Measurements from ENCODE around the gene ADPRH.
"Not testable (repeated sequence)": the region's sequence is repeated elsewhere in the genome, so short reads cannot be mapped to it uniquely, and the experiment has no call there.

Gene ADPRH

GRCh38 chr3:119579366-119580066, at the start of gene ADPRH:
ADPRH (plus strand) TSS chr3:119579492; CDS start chr3:119582170, 2,678 bp downstream.
- DNase-seq (ENCODE audit: low spot score), result peak; percentile 48

DNA sequence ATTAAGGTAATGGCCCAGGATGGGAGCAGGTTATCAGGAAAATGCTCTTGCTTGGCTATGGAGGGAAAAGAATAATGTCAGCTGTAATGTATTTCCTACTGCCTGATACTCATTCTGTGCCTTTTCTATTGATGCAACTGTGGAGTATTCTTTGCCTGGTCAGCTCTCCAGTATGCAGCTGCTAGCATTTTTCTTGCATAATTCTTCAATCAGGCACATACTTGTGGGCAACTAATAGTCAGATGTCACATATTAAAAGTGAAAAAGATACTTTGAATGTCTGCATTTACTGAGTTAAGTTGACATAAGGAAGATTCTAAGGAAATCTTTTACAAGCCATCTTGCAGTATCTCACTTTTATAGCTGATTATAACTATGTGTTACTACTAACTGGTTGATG, 49.4 kb upstream of the ADPRH start:
- no peak for DNase-seq (ENCODE audit: low spot score)

DNA sequence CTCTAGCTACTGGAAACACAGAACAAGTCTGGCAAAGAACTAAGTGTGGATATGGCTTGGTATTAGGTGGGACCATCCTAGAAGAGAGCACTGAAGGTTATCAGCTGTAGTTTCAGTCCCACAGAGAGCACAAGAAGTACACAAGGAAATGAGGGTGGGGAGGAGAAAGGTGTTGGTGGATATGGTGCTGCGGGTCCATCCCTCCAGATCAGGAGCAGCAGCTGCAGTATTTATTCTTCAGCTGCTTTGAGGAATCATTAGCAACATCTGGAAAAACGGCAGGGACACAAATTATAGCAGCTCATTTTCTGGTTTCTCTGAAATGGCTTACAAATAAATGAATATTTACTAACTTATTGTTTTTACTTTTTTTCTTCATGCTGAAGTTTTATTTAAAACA, 48.8 kb upstream of the ADPRH start:
- DNase-seq (ENCODE audit: low spot score), result no peak

DNA sequence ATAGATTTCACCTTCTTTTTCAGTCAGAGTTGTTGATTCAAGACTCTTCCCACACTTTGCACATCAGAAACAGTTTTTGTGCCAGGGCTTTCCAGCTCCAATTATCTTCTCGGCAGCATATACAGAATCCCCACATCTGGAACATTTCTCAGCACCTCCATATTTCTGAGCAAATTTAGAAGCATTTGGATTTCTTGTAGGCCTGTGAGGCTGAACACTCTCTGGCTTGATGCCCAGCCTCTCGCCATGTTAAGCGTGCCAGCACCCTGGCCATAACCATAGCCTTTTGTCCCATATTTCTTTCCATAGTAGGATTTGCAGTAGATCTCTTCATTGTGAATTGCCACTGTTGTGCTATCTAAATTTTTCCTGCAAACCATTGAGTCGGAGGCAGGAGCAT, 48.1 kb upstream of the ADPRH start:
- DNase-seq (ENCODE audit: low spot score), result no peak

DNA sequence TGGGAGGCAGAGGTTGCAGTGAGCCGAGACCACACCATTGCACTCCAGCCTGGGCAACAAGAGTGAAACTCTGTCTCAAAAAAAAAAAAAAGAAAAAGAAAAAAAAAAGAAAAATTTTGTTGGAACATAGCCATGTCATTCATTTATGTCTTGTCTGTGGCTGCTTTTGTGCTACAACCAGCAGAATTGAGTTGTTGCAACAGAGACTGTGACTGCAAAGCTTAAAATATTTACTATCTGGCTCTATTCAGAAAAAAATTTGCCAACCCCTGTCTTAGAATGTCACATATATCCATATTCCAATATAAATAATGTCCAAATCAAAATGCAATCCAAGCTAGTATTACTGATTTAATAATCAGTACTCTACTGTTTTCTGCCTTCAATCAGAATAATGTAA, 45.0 kb upstream of the ADPRH start:
- no peak for DNase-seq (ENCODE audit: low spot score)

DNA sequence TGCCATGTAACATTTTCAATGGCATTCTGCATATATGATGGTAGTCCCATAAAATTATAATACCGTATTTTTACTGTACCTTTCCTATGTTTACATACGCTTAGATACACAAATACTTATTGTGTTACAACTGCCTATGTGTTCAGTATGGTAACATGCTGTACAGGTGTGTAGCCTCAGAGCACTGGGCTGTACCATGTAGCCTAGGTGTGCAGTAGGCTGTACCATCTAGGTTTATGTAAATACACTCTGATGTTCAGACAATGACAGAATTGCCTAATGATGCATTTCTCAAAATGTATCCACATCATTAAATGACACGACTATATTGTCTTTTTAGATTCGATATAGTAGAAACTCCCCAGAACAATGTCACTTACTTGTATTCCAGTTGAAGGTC, 42.5 kb upstream of the ADPRH start:
- no peak for DNase-seq (ENCODE audit: low spot score)

DNA sequence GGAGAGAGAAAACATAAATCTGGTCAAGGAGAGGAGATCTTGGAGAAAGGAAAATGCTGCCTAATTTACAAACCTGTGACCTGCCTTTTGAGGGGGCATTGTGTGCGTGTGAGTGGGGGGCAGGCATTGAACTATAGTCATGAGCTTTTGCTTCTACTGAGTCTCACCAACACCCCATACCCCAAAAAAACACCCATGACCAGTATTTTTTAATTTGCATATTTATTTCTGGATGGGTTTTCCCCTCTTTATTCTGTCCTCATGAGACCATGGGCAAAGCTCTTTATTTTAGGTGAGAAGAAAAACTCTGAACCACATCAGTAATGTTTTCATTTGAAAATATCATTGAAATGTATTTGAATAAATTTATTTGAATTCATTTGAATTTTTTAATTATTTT, 40.5 kb upstream of the ADPRH start:
- no peak for DNase-seq (ENCODE audit: low spot score)

- no peak for DNase-seq (ENCODE audit: low spot score)
These were observed 37.7 kb upstream of the ADPRH start for GRCh38 chr3:119541547-119541946.

DNA sequence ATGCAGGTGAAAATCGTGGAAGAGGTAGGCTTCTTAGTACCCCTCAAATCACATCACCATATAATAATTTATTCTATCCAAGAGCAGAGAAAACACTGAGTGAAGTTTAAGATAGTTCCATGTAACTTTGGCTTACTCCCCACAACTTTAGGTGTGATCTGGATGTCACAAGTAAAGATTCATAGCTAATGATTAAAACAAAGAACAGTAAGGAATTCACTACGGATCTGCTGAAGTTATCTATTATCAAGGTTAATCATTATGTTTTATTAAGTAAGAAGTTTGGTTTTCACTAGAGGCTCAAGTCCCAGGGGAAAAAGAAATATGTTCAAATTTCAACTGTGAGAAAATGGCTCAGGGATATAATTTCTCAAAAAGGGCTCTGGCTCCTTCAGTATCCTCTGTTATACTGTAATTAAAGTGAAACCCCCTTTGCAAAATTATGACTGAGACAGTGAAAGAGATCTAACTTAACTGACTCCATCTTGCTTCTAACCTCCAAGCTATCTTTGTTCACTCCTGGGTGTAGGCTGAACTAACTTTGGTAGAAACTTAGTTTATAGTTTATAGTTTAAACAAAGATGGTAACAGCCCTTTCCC, 37.0 kb upstream of the ADPRH start:
- DNase-seq (ENCODE audit: low spot score), result no peak

DNA sequence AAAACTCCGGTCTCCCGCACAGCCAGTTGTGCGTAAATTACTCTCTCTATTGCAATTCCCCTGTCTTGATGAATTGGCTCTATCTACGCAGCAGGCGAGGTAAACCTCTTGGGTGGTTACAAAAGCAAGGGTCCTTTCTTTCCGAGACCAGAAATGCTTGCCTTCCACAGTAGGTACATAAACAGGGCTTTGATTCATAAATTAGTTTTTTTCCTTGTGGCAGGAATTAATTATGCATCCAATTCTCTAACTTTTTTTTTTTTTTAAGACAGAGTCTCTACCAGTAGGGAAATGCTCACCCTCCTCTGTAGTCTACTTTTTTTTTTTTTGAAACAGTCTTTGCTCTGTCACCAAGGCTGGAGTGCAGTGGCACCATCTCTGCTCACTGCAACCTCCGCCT, 36.1 kb upstream of the ADPRH start:
- DNase-seq (ENCODE audit: low spot score), result no peak

DNA sequence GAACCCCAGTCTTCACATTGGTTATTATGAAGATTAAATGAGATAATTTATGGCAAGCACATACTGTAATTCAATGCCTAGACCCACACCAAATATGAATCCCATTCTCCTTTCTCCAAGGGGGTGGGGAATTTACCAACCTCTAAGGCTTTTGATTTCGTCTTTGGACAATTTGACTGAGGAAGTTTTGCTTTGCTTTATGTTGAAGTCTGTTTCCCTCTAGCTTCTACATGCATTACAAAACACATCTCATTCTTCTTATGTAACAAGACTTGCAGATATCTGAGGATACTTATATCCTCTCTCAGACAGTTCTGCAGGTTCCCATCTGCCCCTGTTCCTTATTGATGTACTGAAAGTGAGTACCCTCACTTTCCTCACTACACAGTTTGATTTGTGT, 32.1 kb upstream of the ADPRH start:
- no peak for DNase-seq (ENCODE audit: low spot score)

- DNase-seq (ENCODE audit: low spot score), result no peak
These were observed 31.0 kb upstream of the ADPRH start for GRCh38 chr3:119548341-119548740.

- DNase-seq (ENCODE audit: low spot score), result no peak
These were observed 28.9 kb upstream of the ADPRH start for GRCh38 chr3:119550192-119550910.

DNA sequence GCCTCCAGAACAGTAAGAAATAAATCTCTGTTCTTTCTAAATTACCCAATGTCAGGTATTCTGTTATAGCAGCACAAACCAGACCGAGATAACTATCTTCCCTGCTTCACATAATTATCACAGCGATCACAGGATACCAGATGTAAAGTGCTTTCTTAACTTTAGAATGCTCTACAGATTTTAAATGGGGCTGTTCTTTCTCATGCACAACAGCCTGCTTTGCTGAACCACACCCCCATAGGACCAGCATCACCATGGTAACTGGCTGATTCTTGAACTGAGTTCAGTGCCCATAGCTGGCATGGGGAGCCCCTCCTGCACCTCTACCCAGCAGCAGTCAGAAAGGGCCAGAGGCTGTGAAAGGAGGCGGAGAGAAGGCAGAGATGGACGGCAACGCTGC, 27.7 kb upstream of the ADPRH start:
- DNase-seq (ENCODE audit: low spot score), result no peak

DNA sequence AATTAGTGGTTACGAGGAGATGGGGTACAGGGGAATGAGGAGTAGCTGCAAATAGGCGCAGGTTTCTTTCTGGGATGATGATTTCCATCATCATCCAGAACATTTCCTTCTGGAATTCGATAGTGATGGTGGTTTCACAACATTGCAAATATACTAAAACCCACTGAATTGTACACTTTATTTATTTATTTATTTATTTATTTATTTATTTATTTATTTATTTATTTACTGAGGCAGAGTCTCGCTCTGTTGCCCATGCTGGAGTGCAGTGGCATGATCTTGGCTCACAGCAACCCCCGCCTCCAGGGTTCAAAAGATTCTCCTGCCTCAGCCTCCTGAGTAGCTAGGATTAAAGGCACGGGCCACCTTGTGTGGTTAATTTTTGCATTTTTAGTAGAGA, 26.4 kb upstream of the ADPRH start:
- not testable (repeated sequence) for DNase-seq (ENCODE audit: low spot score)

- DNase-seq (ENCODE audit: low spot score), result no peak
These were observed 25.4 kb upstream of the ADPRH start for GRCh38 chr3:119553823-119554415.

- no peak for DNase-seq (ENCODE audit: low spot score)
These were observed 24.0 kb upstream of the ADPRH start for GRCh38 chr3:119555309-119555735.

DNA sequence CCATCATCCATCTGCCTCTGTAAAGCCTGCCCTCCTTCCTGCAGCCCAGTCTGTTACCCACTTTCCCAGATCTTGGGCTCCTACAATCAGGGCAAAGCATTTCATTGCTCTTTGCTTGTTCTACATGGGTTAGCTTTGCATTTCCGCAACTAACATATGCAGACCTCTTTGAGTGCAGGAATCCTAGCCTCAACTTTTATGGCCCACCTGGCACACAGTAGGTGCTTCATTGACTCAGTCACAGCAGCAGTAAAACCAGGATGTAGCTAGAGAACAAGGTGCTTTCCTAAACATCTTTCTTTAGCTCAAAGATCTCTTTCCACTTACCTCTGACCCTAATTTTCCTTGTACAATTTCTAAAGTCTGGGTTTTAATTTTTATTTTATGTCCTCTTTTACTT, 23.4 kb upstream of the ADPRH start:
- no peak for DNase-seq (ENCODE audit: low spot score)

DNA sequence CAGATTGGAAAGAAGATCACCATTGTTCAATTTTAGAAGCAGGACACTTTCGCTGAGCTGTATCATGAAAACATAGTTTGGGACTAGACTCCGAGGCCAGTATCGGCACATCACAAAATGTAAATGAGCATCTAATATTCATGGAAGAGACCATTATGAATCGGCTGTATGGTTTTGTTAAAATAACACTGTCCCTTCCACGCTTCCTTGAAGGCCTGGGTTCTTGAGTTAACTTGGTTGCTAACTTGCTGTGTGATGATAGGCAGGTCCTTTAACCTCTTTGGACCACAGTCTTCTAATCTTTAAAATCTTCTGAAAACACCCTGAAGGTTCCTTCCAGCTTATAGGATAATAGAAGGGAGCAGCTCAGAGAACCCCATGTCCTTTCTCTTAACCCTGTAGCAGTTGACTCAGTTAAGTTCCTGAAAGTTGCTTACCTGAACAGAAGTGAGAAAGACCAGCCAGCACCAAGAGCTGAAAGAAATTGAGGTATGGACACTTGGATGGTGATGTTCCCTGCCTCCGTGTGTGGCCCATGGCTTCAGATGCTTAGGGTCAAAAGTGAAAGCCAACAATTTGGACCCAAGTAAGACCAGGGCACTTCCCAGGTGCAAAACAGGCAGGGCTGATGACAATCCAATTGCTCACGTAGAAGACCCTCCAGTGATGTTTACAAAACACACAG, 22.0 kb upstream of the ADPRH start:
- DNase-seq (ENCODE audit: low spot score), result no peak

DNA sequence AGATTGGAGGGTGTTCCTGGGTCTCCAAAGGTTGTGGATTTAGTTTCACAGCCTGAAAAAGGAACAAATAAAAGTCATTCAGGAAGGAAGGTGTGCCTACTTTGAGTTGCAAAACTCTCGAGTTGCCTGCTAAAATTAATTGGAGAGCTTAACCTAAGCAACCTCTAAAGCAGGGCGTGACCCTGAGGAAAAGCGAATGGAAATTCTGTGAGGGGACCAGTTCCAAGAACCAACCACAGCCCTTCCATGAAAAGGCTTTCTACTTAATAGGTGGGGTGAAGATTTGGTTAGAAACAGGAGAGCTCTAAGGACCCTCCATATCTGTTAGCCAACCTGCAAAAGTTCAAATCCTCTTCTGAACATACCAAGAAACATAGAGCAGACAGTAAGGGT, 21.4 kb upstream of the ADPRH start:
- DNase-seq (ENCODE audit: low spot score), result peak; percentile 63

GRCh38 chr3:119558626-119559317, 20.5 kb upstream of the ADPRH start:
- peak; percentile 30 for DNase-seq (ENCODE audit: low spot score)

DNA sequence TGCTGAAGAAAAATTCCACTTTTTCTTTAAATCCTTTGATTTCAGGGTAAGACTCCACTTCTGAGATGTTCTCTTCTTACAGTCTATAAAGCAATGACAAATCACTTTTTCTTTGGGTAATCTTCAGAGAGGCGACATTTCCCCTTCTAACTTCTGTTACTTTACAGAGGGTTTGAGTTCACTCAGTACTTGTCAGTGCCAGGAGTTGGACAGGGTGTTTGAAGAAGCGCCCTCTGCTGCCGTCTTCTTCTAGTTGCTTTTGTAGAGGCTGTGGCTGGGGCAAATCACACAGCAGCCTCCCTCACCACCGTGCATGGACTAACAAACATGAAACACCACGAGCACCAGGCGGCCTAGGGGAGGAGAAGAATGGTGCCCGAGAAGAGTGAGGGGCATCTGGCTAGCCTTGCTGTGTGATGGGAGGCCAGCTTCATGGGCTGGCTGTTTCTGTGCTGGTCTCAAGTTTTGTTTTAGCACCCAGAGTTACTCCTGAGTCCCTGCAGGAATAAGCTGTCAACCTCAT, 19.8 kb upstream of the ADPRH start, which contains the start of gene CD80:
CD80 (minus strand) TSS at position 174 of the 523 bp plus-strand sequence. CDS start 1,886 bp downstream, outside the sequence.
- peak; percentile 74 for DNase-seq (ENCODE audit: low spot score)
